ENCODE results near the gene SNX33. TPM values are rescaled to one million over a fixed set of nuclear protein-coding genes. Genes with fewer than 3 reads are reported as not detected.

SNX33 gene
- total RNA-seq, 1 donor from 2014 or later, result 10.1 TPM

DNA sequence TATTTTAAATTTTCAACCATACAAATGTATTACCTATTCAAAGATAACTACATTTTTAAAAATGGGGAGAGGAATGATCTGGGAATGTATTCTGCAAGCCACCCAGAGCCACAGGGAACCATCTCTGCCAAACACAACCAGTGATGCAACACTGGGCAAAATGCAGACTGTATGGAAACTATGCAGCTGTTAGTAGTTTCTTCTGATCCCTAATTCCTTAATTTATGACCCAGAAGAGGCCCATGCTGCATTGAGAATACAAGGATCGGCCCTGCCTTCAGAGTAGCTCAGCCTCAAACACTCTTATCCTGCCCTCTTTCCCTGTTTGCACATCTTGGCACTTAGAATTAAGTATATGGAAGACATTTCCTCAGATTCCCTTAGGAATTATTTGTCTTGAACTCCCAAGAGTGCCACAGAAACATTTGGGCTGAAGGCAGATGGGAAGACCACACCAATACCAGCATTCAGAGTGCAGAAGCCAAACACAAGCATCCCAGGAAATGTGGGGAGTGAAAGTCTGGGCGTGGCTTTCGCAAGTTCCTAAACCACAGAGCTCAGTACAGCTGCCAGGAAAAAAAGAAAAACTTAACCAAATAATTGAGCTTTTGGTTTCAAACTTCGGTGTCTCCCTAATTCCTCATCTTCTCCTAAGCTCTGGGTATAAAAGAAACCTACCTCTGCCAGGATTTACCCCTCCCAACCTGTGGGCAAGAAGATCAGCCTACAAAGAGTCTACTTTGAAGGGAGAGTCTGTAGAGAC lies 27.5 kb upstream of the SNX33 start:
- H3K36me3 Mint-ChIP-seq, result peaks cover 18% of the 10 kb centered on the region
- no peaks in the 10 kb centered on the region for H3K4me1 ChIP-seq
- no peaks in the 10 kb centered on the region for H3K27me3 ChIP-seq
- H3K4me3 ChIP-seq, result no peak overlapping the region
- no peak for DNase-seq (ENCODE audit: low spot score)
- no peaks in the 10 kb centered on the region for H3K9me3 Mint-ChIP-seq
- no peak overlapping the region for H3K27ac ChIP-seq
- peaks cover 5% of the 10 kb centered on the region for H3K27me3 Mint-ChIP-seq (ENCODE audit: insufficient read depth, low read depth)
- H3K4me2 ChIP-seq, result no peak overlapping the region
- TF ChIP-seq EZH2 (IDR thresholded peaks at IDR 0.05) (no peak), EZH2phosphoT487 (IDR thresholded peaks at IDR 0.05) (no peak)
- TF ChIP-seq, protein P1, sequence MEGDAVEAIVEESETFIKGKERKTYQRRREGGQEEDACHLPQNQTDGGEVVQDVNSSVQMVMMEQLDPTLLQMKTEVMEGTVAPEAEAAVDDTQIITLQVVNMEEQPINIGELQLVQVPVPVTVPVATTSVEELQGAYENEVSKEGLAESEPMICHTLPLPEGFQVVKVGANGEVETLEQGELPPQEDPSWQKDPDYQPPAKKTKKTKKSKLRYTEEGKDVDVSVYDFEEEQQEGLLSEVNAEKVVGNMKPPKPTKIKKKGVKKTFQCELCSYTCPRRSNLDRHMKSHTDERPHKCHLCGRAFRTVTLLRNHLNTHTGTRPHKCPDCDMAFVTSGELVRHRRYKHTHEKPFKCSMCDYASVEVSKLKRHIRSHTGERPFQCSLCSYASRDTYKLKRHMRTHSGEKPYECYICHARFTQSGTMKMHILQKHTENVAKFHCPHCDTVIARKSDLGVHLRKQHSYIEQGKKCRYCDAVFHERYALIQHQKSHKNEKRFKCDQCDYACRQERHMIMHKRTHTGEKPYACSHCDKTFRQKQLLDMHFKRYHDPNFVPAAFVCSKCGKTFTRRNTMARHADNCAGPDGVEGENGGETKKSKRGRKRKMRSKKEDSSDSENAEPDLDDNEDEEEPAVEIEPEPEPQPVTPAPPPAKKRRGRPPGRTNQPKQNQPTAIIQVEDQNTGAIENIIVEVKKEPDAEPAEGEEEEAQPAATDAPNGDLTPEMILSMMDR (IDR thresholded peaks at IDR 0.05), result no peak
- H3F3A ChIP-seq (ENCODE audit: low read depth), result peaks cover 8% of the 10 kb centered on the region
- no peak overlapping the region for H2AFZ ChIP-seq (replicated peaks)
- H3K4me3 Mint-ChIP-seq, result no peak overlapping the region
- no peaks in the 10 kb centered on the region for H3K36me3 ChIP-seq
- H3K9ac ChIP-seq, result no peak overlapping the region
- no peaks in the 10 kb centered on the region for H3K4me1 Mint-ChIP-seq
- H4K20me1 ChIP-seq (ENCODE audit: low read depth), result no peaks in the 10 kb centered on the region
- no peaks in the 10 kb centered on the region for H3K79me2 ChIP-seq (ENCODE audit: low read depth)
- H3K27ac Mint-ChIP-seq, result no peak overlapping the region
- no peaks in the 10 kb centered on the region for H3K9me3 ChIP-seq (ENCODE audit: low read depth)

DNA sequence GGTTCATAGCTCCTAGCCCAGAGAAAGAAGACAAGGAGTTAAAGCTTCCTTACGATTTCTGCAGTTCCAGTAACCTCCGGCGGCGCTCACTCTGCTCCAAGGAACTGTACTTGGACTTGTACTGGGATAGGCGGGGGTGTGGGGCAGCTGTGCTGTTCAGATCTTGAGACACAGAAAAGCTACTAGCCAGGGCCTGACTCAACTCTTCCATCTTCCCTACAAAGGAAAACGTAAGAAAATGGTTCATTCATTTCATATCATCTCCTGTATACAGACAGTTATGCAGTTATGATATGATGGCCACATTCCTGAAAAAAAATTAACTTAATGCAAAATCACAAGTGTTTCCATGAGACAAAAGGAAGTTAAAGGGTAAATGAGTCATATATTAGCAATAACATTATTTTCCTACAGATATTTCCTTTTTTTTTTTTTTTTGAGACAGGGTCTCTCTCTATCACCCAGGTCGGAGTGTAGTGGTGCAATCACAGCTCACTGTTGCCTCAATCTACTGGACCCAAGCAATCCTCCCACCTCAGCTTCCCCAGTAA lies 26.8 kb upstream of the SNX33 start:
- Mint-ChIP-seq H3K27me3 (ENCODE audit: insufficient read depth, low read depth) (peaks cover 5% of the 10 kb centered on the region), H3K4me3 (no peak overlapping the region), H3K9me3 (no peaks in the 10 kb centered on the region), H3K27ac (no peak overlapping the region), H3K36me3 (peaks cover 15% of the 10 kb centered on the region), H3K4me1 (peaks cover under 1% of the 10 kb centered on the region)
- DNase-seq (ENCODE audit: low spot score), result no peak
- Histone ChIP-seq H3F3A (ENCODE audit: low read depth) (peaks cover 15% of the 10 kb centered on the region), H3K27me3 (no peaks in the 10 kb centered on the region), H4K20me1 (ENCODE audit: low read depth) (no peaks in the 10 kb centered on the region), H3K36me3 (no peaks in the 10 kb centered on the region), H3K4me2 (no peak overlapping the region), H3K27ac (no peak overlapping the region), H2AFZ (replicated peaks) (no peak overlapping the region), H3K9me3 (ENCODE audit: low read depth) (no peaks in the 10 kb centered on the region), H3K4me1 (no peaks in the 10 kb centered on the region), H3K79me2 (ENCODE audit: low read depth) (no peaks in the 10 kb centered on the region), H3K9ac (no peak overlapping the region), H3K4me3 (no peak overlapping the region)
- TF ChIP-seq EZH2phosphoT487 (IDR thresholded peaks at IDR 0.05), result no peak
- TF ChIP-seq, protein P1 (IDR thresholded peaks at IDR 0.05), result no peak
- TF ChIP-seq EZH2 (IDR thresholded peaks at IDR 0.05), result no peak

DNA sequence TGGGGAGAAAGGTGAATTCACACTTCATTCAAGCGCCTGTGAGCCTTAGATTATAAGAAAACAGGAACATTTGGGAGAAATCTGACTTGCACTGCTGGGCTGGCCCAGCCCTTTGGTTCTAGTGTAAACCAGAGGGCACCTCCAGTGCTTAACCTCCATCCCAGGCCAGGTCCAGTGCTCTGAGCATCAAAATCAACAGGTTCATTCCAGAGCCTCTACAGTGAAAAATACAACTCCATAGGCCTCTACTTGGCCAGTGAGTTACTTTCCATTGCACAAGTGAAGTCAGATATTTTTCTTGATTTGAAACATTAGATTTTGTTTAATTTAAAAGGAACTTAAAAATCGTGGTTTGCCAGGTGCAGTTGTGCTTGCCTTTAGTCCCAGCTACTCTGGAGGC lies 25.2 kb upstream of the SNX33 start:
- H3K36me3 ChIP-seq, result no peaks in the 10 kb centered on the region

More for the DNA sequence above, 25.2 kb upstream of the SNX33 start:
- Histone ChIP-seq H3K79me2 (ENCODE audit: low read depth) (no peaks in the 10 kb centered on the region), H3K4me3 (no peak overlapping the region), H3K4me2 (no peak overlapping the region), H3K27me3 (no peaks in the 10 kb centered on the region), H3F3A (ENCODE audit: low read depth) (peaks cover 29% of the 10 kb centered on the region), H3K4me1 (peaks cover 5% of the 10 kb centered on the region), H3K27ac (no peak overlapping the region), H3K9ac (no peak overlapping the region), H2AFZ (replicated peaks) (no peak overlapping the region), H3K9me3 (ENCODE audit: low read depth) (no peaks in the 10 kb centered on the region), H4K20me1 (ENCODE audit: low read depth) (no peaks in the 10 kb centered on the region)
- H3K27ac Mint-ChIP-seq, result no peak overlapping the region
- no peak for TF ChIP-seq EZH2 (IDR thresholded peaks at IDR 0.05)
- TF ChIP-seq, protein P1 (IDR thresholded peaks at IDR 0.05), result no peak
- TF ChIP-seq EZH2phosphoT487 (IDR thresholded peaks at IDR 0.05), result no peak
- no peaks in the 10 kb centered on the region for H3K9me3 Mint-ChIP-seq
- peaks cover 6% of the 10 kb centered on the region for H3K27me3 Mint-ChIP-seq (ENCODE audit: insufficient read depth, low read depth)
- peaks cover 6% of the 10 kb centered on the region for H3K36me3 Mint-ChIP-seq
- peaks cover 8% of the 10 kb centered on the region for H3K4me1 Mint-ChIP-seq
- H3K4me3 Mint-ChIP-seq, result no peak overlapping the region
- no peak for DNase-seq (ENCODE audit: low spot score)
